SHP77 (cell line): ENCODE data around the gene NBL1.
A peak's percentile ranks its signal among the peaks of the same experiment; 100 is the strongest.
"Not testable (repeated sequence)": the region's sequence is repeated elsewhere in the genome, so short reads cannot be mapped to it uniquely, and the experiment has no call there.

Experiments
- DNase-seq, 2 experiments: peaks; one replicate each; lab custom pipeline; 2025; lab: John Stamatoyannopoulos, UW

NBL1 gene

GRCh38 chr1:19622204-19622603 lies 21.9 kb upstream of the NBL1 start:
- DNase-seq: no peak

- DNase-seq: no peak
Observed at GRCh38 chr1:19623523-19623922, 20.6 kb upstream of the NBL1 start.

- DNase-seq: no peak
Observed at GRCh38 chr1:19625291-19625937, 18.7 kb upstream of the NBL1 start.

GRCh38 chr1:19628879-19629278 lies 15.2 kb upstream of the NBL1 start:
- DNase-seq: no peak

- no peak for DNase-seq
Observed at GRCh38 chr1:19629357-19629756, 14.8 kb upstream of the NBL1 start.

GRCh38 chr1:19630192-19630591 lies 13.9 kb upstream of the NBL1 start:
- DNase-seq: not testable (repeated sequence)

- DNase-seq: no peak
Observed at GRCh38 chr1:19630720-19631395, 13.3 kb upstream of the NBL1 start.

GRCh38 chr1:19632211-19632610 lies 11.9 kb upstream of the NBL1 start:
- no peak for DNase-seq

- DNase-seq: no peak
Observed at GRCh38 chr1:19633106-19633505, 11.0 kb upstream of the NBL1 start.

- not testable (repeated sequence) for DNase-seq
Observed at GRCh38 chr1:19635064-19635463, 9.0 kb upstream of the NBL1 start.

GRCh38 chr1:19635646-19636045 lies 8.5 kb upstream of the NBL1 start:
- DNase-seq: no peak

- DNase-seq: no peak
Observed at GRCh38 chr1:19636065-19636464, 8.0 kb upstream of the NBL1 start.

GRCh38 chr1:19636749-19637148 lies 7.4 kb upstream of the NBL1 start:
- DNase-seq: not testable (repeated sequence)

GRCh38 chr1:19637606-19638005 lies 6.5 kb upstream of the NBL1 start:
- DNase-seq: no peak

GRCh38 chr1:19639228-19639627 lies 4.9 kb upstream of the NBL1 start:
- DNase-seq: not testable (repeated sequence)

GRCh38 chr1:19639999-19640362 lies 4.1 kb upstream of the NBL1 start:
- DNase-seq: no peak

- peak; percentile 7 to 70 for DNase-seq
Observed at GRCh38 chr1:19640363-19641316, 3.5 kb upstream of the NBL1 start.

- peak in 1 of 2 experiments; percentile 20 for DNase-seq
Observed at GRCh38 chr1:19643121-19643520, 990 bp upstream of the NBL1 start.

- DNase-seq: no peak
Observed at GRCh38 chr1:19644395-19644680, 227 bp downstream of the NBL1 start.

- no peak for DNase-seq
Observed at GRCh38 chr1:19644681-19645410, 735 bp downstream of the NBL1 start.

GRCh38 chr1:19645411-19646251 lies 1.5 kb downstream of the NBL1 start:
- no peak for DNase-seq
